NK-92 (cell line): ENCODE measurements around the gene RANBP1.

Experiments used
- DNase-seq: peaks from one replicate; lab custom pipeline; 2025; ENCODE audit not compliant: unreplicated experiment; lab: John Stamatoyannopoulos, UW

RANBP1 gene

DNA sequence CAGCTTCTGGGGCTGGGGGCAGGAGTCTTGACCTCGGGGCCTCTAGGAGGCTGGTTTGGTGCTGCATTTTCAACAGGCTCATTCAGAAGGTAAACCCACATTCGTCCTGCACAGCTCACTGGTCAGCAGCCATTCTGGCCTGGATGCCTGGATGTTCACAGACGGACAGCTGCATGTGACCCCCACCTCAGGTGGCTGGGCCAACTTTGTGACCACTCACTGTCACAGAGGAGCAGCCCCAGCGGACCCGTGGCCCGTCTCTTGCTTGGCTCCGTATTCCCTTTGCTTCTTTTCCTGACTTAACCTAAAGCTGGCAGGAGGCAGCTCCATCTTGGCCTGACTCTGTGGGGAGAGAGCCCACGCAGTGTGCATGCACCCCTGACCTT is 27.6 kb upstream of the RANBP1 start:
- DNase-seq, result no peak

- no peak for DNase-seq
These were observed 26.5 kb upstream of the RANBP1 start for GRCh38 chr22:20089226-20089976.

GRCh38 chr22:20089977-20090729 is 25.8 kb upstream of the RANBP1 start:
- no peak for DNase-seq

DNA sequence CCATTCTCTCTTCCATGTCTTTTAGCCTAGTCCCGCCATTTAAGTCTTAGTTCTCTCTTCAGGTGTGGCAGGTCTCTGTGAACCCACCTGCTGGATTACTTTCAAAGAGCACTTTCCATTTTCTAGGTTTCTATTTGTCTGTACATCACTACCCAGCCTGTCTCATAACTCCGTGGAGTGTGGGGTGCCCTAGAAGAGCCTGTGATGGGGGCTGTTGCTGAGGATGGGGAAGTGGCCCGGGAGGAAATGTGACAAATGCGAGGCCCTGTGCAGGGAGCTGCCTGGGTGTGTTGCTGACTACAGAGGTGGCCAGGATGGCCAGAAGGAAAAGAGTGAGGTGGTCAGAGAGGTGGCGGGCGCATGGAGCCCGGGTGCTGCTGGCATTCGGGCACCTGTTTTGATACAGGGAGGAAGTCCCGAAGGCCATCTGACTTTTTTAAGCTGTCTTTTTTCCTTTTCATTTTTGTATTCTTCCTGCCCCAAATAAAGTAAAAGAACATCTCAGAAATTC is 25.1 kb upstream of the RANBP1 start:
- no peak for DNase-seq

DNA sequence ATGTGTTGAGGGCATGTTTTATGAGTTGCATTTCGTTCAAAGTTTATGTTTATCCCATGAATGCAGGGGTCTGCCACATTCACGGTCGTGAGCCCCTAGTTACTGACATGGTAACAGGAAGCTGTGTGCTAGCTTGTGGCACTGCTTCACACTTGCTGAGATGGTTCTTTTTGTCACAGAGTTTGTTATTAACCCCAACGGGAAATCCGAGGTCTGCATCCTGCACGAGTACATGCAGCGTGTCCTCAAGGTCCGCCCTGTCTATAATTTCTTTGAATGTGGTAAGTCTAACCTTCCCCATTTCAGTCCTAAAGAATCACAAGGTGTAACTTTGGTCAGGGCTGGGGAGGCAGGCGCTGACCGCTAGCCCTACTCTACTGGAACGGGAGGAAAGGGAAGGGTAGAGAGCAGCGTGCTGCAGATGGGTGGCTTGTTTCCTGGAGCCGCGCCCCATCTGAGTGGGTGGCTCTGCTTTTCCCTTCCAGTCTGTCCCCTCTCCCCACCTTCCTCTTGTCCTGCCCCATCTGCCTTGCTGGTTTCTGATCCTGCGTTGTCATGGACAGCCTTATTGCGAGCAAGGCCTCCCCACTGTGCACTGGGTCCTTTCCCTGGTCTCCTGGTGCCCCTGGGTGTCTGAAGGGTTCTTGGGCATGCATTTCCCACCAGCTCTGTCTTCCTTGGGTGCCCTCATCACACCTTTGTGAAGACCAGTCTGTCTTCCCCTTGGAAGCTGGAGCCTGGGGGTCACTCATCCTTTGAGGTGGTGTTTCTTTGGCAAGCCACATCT is 24.0 kb upstream of the RANBP1 start:
- no peak for DNase-seq

DNA sequence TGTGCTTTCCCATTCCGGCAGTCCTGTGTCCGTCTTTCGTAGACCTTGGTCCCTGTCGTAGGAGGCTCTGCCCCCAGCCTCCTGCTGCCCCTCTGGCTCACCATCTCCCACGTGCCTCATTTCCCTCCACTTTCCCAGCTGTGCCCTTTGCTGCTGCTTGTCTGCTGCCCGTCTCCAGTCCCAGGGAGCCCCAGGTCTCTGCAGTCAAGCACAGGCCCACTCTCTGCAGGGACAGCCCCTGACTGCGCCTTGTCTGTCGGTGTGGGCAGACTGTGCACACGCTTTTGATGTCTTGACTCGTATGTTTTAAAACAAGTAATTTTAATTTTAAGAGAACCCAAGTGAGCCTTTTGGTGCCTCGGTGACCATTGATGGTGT is 23.4 kb upstream of the RANBP1 start:
- DNase-seq, result no peak

- no peak for DNase-seq
These were observed 22.3 kb upstream of the RANBP1 start for GRCh38 chr22:20093418-20094196.

GRCh38 chr22:20094197-20094807 is 21.6 kb upstream of the RANBP1 start:
- DNase-seq, result no peak

GRCh38 chr22:20095521-20095920 is 20.4 kb upstream of the RANBP1 start:
- DNase-seq, result no peak

DNA sequence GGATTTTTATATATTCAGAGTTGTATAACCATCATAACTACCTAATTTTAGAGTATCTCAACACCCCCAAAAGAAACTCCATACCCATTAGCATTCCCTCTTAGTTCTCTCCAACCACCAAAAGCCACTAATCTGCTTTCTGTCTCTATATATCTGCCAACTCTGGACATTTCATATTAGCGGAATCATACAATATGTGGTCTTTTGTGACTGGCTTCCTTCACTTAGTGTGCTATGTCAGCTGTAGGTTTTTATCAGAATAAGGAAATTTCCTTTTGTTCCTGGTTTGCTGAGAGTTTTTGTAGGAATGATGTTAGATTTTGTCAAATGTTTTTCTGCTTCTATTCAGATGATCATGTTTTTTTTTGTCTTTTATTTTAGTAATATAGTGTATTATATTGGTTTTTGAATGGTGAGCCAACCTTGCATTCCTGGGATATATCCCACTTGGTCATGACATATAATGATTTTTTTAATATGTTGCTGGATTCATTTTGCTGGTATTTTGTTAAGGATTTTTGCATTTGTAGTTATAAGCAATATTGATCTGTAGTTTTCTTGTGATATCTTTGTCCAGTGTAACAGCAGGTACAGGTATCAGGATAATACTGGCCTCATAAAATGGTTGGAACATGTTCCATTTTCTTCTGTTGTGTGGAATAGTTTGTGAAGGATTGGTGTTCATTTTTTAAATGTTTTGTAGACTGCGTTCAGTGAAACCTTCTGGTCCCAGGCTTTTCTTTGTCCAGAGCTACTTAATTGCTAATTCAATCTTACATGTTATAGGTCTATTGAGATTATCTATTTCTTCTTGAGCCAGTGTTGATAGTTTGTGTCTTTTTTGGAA is 19.1 kb upstream of the RANBP1 start:
- no peak for DNase-seq

DNA sequence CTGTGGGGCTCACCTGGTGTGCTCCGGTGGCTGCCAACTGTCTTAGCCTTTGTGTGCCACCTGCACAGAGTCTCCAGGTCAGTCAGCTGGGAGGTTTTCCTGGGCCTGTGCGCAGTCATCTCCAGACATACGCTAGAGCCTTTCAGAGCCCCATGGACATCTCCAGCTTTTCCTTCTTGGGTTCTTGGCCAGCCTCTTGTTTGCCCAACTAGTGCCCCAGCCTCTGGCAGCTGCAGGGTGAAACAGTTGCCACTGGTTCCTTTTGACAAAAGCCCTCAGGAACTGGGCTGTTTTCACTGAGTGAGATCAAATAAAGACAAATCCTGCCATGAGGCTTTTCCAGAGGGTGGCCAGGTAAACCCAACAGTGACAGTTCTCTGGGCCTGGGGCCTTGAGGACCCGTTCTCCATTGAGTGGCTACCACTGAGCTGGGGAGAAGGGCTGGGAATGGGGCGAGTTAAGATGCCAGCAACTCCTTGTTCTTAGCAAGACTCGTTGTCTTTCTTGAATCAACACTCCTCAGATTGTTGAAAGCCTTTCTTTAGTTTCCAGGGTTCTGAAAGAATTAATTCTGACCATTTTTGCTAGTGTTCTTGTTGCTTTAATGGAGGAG is 16.7 kb upstream of the RANBP1 start:
- no peak for DNase-seq

DNA sequence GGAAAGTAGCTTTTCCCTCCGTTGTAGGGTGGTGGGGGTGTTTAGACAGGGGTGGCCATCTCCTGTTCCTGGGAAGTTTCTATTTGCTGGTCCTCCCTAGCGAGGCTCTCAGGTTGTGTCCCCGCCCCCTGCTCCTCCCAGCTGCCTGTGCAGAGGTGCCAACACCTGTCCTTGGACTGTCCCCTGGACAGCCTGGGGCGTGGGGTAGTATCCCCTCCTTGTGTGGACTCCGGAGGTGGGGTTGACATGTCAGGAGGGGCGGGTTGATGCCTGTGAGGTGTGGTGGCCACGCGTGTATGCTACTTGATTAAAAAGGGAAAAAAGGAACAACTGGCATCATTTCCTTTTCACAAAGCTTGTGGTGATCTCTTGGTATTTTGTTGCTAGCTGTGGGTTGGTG is 14.3 kb upstream of the RANBP1 start:
- no peak for DNase-seq

- DNase-seq, result no peak
These were observed 13.6 kb upstream of the RANBP1 start for GRCh38 chr22:20102203-20102780.

GRCh38 chr22:20105456-20106204 is 10.3 kb upstream of the RANBP1 start:
- no peak for DNase-seq

- DNase-seq, result no peak
These were observed 9.6 kb upstream of the RANBP1 start for GRCh38 chr22:20106205-20106848.

- no peak for DNase-seq
These were observed 9.1 kb upstream of the RANBP1 start for GRCh38 chr22:20106849-20107237.

DNA sequence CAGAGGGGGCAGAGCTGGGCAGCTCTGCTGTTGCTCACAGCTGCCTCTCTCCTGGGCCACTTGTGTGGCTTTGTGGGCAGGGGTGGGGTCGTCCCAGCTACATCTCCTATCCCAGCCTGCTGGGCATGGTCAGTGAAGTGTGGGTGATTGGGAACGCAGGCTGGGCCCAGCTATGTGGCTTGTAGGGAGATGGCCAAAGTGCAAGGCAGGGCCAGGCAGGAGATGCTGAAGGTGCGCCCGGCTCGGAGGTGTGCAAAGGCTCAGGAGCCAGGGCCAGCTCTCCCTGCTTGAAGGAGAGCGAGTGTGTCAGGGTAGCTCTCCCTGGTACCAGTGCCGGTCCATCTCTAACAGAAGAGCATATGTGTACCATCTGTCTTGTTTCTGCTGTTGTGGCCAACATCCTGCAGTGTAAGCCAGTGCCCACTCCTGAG is 8.4 kb upstream of the RANBP1 start:
- DNase-seq, result no peak
